ENCODE results near the gene ARHGAP25.

Gene ARHGAP25

DNA sequence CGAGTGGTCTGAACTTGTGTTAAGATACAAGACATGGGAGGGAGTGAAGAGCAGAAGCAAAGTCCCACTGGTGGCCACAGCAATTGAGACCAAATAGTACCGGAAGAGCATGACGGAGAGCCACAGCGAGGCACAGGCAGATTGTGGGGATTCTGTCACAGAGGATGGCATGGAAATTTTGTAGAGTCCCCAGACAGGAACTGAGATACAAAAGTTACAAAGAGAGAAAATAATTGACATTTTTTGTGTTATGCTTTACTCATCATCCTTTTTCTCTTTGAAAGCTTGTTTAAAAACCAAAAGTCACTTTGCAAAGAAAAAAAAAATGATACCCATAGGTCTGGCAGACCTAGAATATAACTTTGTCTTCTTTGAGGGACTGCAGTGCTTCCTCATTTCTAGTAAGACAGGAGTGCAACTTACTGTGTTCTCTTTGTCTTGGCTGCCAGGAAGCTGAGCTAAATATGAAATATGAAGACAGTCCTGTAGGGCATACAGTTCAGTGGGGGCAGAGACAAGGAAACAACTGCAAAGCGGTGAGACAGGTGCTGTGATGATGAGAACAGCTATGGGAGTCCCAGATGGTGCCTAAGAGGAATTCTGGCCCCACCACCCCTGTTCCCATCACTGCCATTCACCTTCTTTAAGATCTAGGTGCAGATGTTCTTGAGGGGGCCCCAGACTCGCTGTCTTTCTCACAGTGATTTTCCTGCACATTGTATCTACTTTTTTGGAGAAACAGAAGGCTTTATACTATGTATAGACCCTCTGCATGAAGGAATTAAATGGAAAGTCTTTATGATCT, 5.2 kb downstream of the ARHGAP25 start:
- TF ChIP-seq TEAD4 (IDR thresholded peaks at IDR 0.05), result no peak
- TF ChIP-seq, protein P1, sequence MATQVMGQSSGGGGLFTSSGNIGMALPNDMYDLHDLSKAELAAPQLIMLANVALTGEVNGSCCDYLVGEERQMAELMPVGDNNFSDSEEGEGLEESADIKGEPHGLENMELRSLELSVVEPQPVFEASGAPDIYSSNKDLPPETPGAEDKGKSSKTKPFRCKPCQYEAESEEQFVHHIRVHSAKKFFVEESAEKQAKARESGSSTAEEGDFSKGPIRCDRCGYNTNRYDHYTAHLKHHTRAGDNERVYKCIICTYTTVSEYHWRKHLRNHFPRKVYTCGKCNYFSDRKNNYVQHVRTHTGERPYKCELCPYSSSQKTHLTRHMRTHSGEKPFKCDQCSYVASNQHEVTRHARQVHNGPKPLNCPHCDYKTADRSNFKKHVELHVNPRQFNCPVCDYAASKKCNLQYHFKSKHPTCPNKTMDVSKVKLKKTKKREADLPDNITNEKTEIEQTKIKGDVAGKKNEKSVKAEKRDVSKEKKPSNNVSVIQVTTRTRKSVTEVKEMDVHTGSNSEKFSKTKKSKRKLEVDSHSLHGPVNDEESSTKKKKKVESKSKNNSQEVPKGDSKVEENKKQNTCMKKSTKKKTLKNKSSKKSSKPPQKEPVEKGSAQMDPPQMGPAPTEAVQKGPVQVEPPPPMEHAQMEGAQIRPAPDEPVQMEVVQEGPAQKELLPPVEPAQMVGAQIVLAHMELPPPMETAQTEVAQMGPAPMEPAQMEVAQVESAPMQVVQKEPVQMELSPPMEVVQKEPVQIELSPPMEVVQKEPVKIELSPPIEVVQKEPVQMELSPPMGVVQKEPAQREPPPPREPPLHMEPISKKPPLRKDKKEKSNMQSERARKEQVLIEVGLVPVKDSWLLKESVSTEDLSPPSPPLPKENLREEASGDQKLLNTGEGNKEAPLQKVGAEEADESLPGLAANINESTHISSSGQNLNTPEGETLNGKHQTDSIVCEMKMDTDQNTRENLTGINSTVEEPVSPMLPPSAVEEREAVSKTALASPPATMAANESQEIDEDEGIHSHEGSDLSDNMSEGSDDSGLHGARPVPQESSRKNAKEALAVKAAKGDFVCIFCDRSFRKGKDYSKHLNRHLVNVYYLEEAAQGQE (IDR thresholded peaks at IDR 0.05; ENCODE audit: low read depth), result no peak
- TF ChIP-seq TAF1 (IDR thresholded peaks at IDR 0.05; ENCODE audit: low read depth), result no peak
- no peak for TF ChIP-seq EP300 (IDR thresholded peaks at IDR 0.05; ENCODE audit: borderline replicate concordance)
- TF ChIP-seq, protein P2, sequence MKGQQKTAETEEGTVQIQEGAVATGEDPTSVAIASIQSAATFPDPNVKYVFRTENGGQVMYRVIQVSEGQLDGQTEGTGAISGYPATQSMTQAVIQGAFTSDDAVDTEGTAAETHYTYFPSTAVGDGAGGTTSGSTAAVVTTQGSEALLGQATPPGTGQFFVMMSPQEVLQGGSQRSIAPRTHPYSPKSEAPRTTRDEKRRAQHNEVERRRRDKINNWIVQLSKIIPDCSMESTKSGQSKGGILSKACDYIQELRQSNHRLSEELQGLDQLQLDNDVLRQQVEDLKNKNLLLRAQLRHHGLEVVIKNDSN (IDR thresholded peaks at IDR 0.05), result no peak
- no peak for TF ChIP-seq ZBTB7A (IDR thresholded peaks at IDR 0.05; ENCODE audit: low read depth)
- no peak for TF ChIP-seq EGR1 (IDR thresholded peaks at IDR 0.05)
- no peak for TF ChIP-seq YY1 (IDR thresholded peaks at IDR 0.05; ENCODE audit: low read depth)
- TF ChIP-seq NFIC (IDR thresholded peaks at IDR 0.05), result no peak
- TF ChIP-seq TCF12 (IDR thresholded peaks at IDR 0.05; ENCODE audit: low read depth), result no peak
- TF ChIP-seq CEBPB (IDR thresholded peaks at IDR 0.05), result no peak
- TF ChIP-seq, protein P3, sequence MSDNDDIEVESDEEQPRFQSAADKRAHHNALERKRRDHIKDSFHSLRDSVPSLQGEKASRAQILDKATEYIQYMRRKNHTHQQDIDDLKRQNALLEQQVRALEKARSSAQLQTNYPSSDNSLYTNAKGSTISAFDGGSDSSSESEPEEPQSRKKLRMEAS (IDR thresholded peaks at IDR 0.05), result no peak
- no peak for TF ChIP-seq FOXM1 (IDR thresholded peaks at IDR 0.05; ENCODE audit: borderline replicate concordance, low read depth)
- TF ChIP-seq RAD21 (IDR thresholded peaks at IDR 0.05; ENCODE audit: low read depth), result no peak
- no peak for TF ChIP-seq CREB1 (IDR thresholded peaks at IDR 0.05; ENCODE audit: low read depth)

DNA sequence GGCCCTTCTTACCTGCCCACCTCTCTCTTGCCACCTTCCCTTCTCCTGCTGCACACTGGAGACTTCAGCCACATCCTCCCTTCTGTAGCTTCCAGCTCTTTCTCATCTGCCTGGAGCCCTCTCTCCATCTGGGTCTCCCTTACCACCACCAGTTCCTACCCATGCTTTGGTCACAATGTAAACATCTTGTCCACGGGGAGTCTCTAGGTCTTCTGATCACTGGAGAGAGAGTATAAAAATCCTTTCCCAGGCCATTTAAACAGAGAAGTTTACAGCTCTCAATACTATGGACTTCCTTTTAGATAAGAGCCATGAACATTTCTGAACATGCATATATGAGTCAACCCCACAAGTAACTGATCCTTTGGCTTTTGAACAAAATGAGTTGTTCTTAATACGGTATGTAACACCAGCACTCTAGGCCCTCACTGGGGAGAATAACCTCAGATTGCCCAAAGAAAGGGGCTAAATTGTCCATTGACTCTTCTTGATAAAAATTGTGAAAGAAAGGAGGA, 5.8 kb downstream of the ARHGAP25 start:
- no peak for TF ChIP-seq TEAD4 (IDR thresholded peaks at IDR 0.05)
- TF ChIP-seq, protein P2 (IDR thresholded peaks at IDR 0.05), result no peak
- TF ChIP-seq ZBTB7A (IDR thresholded peaks at IDR 0.05; ENCODE audit: low read depth), result no peak
- no peak for TF ChIP-seq FOXM1 (IDR thresholded peaks at IDR 0.05; ENCODE audit: borderline replicate concordance, low read depth)
- TF ChIP-seq TCF12 (IDR thresholded peaks at IDR 0.05; ENCODE audit: low read depth), result no peak
- TF ChIP-seq CEBPB (IDR thresholded peaks at IDR 0.05), result no peak
- TF ChIP-seq TAF1 (IDR thresholded peaks at IDR 0.05; ENCODE audit: low read depth), result no peak
- TF ChIP-seq NFIC (IDR thresholded peaks at IDR 0.05), result no peak
- TF ChIP-seq CREB1 (IDR thresholded peaks at IDR 0.05; ENCODE audit: low read depth), result no peak
- no peak for TF ChIP-seq EP300 (IDR thresholded peaks at IDR 0.05; ENCODE audit: borderline replicate concordance)
- no peak for TF ChIP-seq YY1 (IDR thresholded peaks at IDR 0.05; ENCODE audit: low read depth)
- TF ChIP-seq, protein P3 (IDR thresholded peaks at IDR 0.05), result no peak
- no peak for TF ChIP-seq RAD21 (IDR thresholded peaks at IDR 0.05; ENCODE audit: low read depth)
- TF ChIP-seq EGR1 (IDR thresholded peaks at IDR 0.05), result no peak
- TF ChIP-seq, protein P1 (IDR thresholded peaks at IDR 0.05; ENCODE audit: low read depth), result no peak

DNA sequence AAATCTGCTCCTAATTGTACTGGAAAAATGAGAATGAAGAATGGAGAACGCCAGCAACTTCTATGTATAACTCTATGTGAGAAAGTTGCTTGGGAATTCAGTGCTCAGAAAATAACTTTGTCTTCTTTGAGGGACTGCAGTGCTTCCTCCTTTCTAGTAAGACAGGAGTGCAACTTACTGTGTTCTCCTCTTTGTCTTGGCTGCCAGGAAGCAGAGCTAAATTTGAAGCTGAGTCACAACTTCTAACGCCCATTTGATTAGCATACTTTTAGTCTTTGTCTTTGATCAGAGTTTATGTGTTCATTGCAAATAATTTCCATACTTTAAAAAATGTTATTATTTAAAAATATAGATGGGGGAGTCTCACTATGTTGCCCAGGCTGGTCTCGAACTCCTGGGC, 6.6 kb downstream of the ARHGAP25 start:
- no peak for TF ChIP-seq TAF1 (IDR thresholded peaks at IDR 0.05; ENCODE audit: low read depth)
- TF ChIP-seq CREB1 (IDR thresholded peaks at IDR 0.05; ENCODE audit: low read depth), result no peak
- TF ChIP-seq TCF12 (IDR thresholded peaks at IDR 0.05; ENCODE audit: low read depth), result no peak
- TF ChIP-seq FOXM1 (IDR thresholded peaks at IDR 0.05; ENCODE audit: borderline replicate concordance, low read depth), result no peak
- TF ChIP-seq RAD21 (IDR thresholded peaks at IDR 0.05; ENCODE audit: low read depth), result no peak
- TF ChIP-seq CEBPB (IDR thresholded peaks at IDR 0.05), result no peak
- no peak for TF ChIP-seq NFIC (IDR thresholded peaks at IDR 0.05)
- TF ChIP-seq ZBTB7A (IDR thresholded peaks at IDR 0.05; ENCODE audit: low read depth), result no peak
- TF ChIP-seq, protein P1 (IDR thresholded peaks at IDR 0.05; ENCODE audit: low read depth), result no peak
- TF ChIP-seq, protein P3 (IDR thresholded peaks at IDR 0.05), result no peak
- TF ChIP-seq TEAD4 (IDR thresholded peaks at IDR 0.05), result no peak
- TF ChIP-seq EP300 (IDR thresholded peaks at IDR 0.05; ENCODE audit: borderline replicate concordance), result no peak
- no peak for TF ChIP-seq YY1 (IDR thresholded peaks at IDR 0.05; ENCODE audit: low read depth)
- TF ChIP-seq EGR1 (IDR thresholded peaks at IDR 0.05), result no peak
- TF ChIP-seq, protein P2 (IDR thresholded peaks at IDR 0.05), result no peak

Data from Ishikawa (cell line).